Measurements from ENCODE around the gene TNC. TPM values are rescaled to one million over a fixed set of nuclear protein-coding genes. Genes with fewer than 3 reads are reported as not detected.
"Not testable (repeated sequence)": the region's sequence is repeated elsewhere in the genome, so short reads cannot be mapped to it uniquely, and the experiment has no call there.

Gene TNC
- total RNA-seq, 3 donors from 2014 or later (not counting 1 experiment from before 2014, with no cell fraction given), result not detected

DNA sequence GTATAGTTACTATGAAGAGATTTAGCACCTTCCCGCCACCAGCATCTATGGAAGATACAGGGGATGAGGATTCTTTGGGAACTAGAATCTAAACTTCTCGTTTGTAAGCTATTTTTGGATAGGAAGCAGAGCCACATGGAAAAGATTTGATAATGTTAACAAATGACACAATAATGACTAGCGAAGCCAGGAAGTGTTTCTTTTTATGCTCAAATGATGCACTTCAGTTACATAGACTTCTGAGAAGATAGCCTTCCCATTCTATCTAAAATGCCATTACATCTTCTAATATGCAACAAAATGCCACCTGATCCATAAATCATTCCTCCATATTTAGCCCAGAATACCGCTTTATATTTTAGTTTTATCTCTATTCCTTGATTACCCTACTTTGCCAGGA, 17.0 kb upstream of the TNC start:
- no peak overlapping the region for H3K27ac Mint-ChIP-seq
- TF ChIP-seq, protein P1, sequence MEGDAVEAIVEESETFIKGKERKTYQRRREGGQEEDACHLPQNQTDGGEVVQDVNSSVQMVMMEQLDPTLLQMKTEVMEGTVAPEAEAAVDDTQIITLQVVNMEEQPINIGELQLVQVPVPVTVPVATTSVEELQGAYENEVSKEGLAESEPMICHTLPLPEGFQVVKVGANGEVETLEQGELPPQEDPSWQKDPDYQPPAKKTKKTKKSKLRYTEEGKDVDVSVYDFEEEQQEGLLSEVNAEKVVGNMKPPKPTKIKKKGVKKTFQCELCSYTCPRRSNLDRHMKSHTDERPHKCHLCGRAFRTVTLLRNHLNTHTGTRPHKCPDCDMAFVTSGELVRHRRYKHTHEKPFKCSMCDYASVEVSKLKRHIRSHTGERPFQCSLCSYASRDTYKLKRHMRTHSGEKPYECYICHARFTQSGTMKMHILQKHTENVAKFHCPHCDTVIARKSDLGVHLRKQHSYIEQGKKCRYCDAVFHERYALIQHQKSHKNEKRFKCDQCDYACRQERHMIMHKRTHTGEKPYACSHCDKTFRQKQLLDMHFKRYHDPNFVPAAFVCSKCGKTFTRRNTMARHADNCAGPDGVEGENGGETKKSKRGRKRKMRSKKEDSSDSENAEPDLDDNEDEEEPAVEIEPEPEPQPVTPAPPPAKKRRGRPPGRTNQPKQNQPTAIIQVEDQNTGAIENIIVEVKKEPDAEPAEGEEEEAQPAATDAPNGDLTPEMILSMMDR (IDR thresholded peaks at IDR 0.05), result no peak
- WGBS (ENCODE audit: insufficient coverage), result 79% methylated on average over 4 of the region's 4 CpGs
- Histone ChIP-seq H3K27ac (ENCODE audit: low read length) (no peak overlapping the region), H3K36me3 (ENCODE audit: control insufficient read depth, insufficient read depth, low read length) (no peaks in the 10 kb centered on the region), H3K9me3 (ENCODE audit: control insufficient read depth, insufficient read depth, low read length) (no peaks in the 10 kb centered on the region), H3K27me3 (ENCODE audit: control insufficient read depth, insufficient read depth, low read length) (no peaks in the 10 kb centered on the region), H3K4me3 (ENCODE audit: low read length) (no peak overlapping the region), H3K4me1 (ENCODE audit: control insufficient read depth, insufficient read depth, low read length) (no peaks in the 10 kb centered on the region)
- peaks cover 8 to 15% of the 10 kb centered on the region in 2 donors for H3K27me3 Mint-ChIP-seq (ENCODE audit: low read depth in 2 of 2)
- no peak overlapping the region for H3K4me3 Mint-ChIP-seq
- no peak for DNase-seq
- intact Hi-C loops (cut with micrococcal nuclease), result no loop called here
- no peak for ATAC-seq
- no peaks in the 10 kb centered on the region for H3K4me1 Mint-ChIP-seq
- H3K9me3 Mint-ChIP-seq, result no peaks in the 10 kb centered on the region
- H3K36me3 Mint-ChIP-seq, result no peaks in the 10 kb centered on the region

- H3K27ac Mint-ChIP-seq, result no peak overlapping the region
- intact Hi-C loops (cut with micrococcal nuclease), result no loop called here
- no peak for ATAC-seq
- Histone ChIP-seq H3K4me1 (ENCODE audit: control insufficient read depth, insufficient read depth, low read length) (no peaks in the 10 kb centered on the region), H3K27ac (ENCODE audit: low read length) (no peak overlapping the region), H3K27me3 (ENCODE audit: control insufficient read depth, insufficient read depth, low read length) (no peaks in the 10 kb centered on the region), H3K9me3 (ENCODE audit: control insufficient read depth, insufficient read depth, low read length) (no peaks in the 10 kb centered on the region), H3K4me3 (ENCODE audit: low read length) (no peak overlapping the region), H3K36me3 (ENCODE audit: control insufficient read depth, insufficient read depth, low read length) (no peaks in the 10 kb centered on the region)
- TF ChIP-seq, protein P1 (IDR thresholded peaks at IDR 0.05), result no peak
- peaks cover 7 to 17% of the 10 kb centered on the region in 2 donors for H3K27me3 Mint-ChIP-seq (ENCODE audit: low read depth in 2 of 2)
- no peak for DNase-seq
- H3K9me3 Mint-ChIP-seq, result no peaks in the 10 kb centered on the region
- no peaks in the 10 kb centered on the region for H3K36me3 Mint-ChIP-seq
- 80% methylated on average over 2 of the region's 2 CpGs for WGBS (ENCODE audit: insufficient coverage)
- H3K4me1 Mint-ChIP-seq, result no peaks in the 10 kb centered on the region
- no peak overlapping the region for H3K4me3 Mint-ChIP-seq
These were observed 15.7 kb upstream of the TNC start for GRCh38 chr9:115133649-115134048.

DNA sequence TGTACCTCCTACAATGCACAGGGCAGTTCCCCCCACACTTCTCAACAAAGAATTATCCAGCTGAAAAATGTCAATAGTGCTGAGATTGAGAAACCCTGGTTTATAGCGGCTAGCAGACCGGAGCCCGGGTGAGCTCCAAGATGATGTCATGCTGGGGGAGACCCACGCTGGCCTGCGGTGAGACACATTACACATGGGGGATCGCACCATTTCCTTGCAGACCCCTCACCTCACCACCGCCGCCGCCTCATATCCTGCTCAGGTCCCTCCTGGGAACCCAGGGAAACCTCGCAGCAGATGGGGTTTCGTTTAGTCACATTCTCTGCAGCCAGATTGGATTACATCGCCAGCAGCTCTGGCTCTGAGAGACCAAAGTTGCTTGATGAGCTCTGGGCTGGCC, 14.7 kb upstream of the TNC start:
- intact Hi-C loops (cut with micrococcal nuclease), result no loop called here
- Mint-ChIP-seq H3K36me3 (no peaks in the 10 kb centered on the region), H3K27me3 (ENCODE audit: low read depth in 2 of 2) (peaks cover 9 to 23% of the 10 kb centered on the region in 2 donors), H3K27ac (no peak overlapping the region), H3K4me3 (no peak overlapping the region), H3K9me3 (peaks cover 0 to 2% of the 10 kb centered on the region in 2 donors), H3K4me1 (no peaks in the 10 kb centered on the region)
- DNase-seq, result no peak
- H3K4me3 ChIP-seq (ENCODE audit: low read length), result no peak overlapping the region
- H3K27me3 ChIP-seq (ENCODE audit: control insufficient read depth, insufficient read depth, low read length), result no peaks in the 10 kb centered on the region
- H3K36me3 ChIP-seq (ENCODE audit: control insufficient read depth, insufficient read depth, low read length), result no peaks in the 10 kb centered on the region
- 89% methylated on average over 12 of the region's 12 CpGs for WGBS (ENCODE audit: insufficient coverage)
- TF ChIP-seq, protein P1 (IDR thresholded peaks at IDR 0.05), result no peak
- no peaks in the 10 kb centered on the region for H3K9me3 ChIP-seq (ENCODE audit: control insufficient read depth, insufficient read depth, low read length)
- H3K4me1 ChIP-seq (ENCODE audit: control insufficient read depth, insufficient read depth, low read length), result no peaks in the 10 kb centered on the region
- no peak for ATAC-seq
- no peak overlapping the region for H3K27ac ChIP-seq (ENCODE audit: low read length)

DNA sequence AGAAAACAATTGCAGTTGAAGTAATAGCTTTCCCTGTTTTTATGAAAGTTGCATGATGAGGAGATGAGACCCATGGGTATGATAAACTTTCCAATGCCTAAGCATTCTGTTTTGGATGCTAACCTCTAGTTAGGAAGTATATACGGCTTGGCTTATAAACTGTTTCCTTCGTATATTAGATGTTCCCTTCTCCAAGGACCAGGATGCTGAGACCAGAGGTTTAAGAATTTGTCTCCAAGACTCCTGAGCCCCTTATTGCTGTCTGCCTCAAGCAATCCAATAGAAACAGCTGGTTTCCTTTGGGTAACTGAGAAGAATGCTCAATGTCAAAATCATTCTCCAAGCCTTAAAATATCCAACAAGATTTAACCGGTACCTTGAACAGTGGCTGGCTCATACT, 12.2 kb upstream of the TNC start:
- H3K27ac ChIP-seq (ENCODE audit: low read length), result no peak overlapping the region
- Mint-ChIP-seq H3K4me1 (no peaks in the 10 kb centered on the region), H3K4me3 (no peak overlapping the region), H3K27me3 (ENCODE audit: low read depth in 2 of 2) (peaks cover 13 to 45% of the 10 kb centered on the region in 2 donors), H3K27ac (no peak overlapping the region), H3K36me3 (no peaks in the 10 kb centered on the region), H3K9me3 (peaks cover 3 to 4% of the 10 kb centered on the region in 2 donors)
- H3K36me3 ChIP-seq (ENCODE audit: control insufficient read depth, insufficient read depth, low read length), result no peaks in the 10 kb centered on the region
- H3K4me1 ChIP-seq (ENCODE audit: control insufficient read depth, insufficient read depth, low read length), result no peaks in the 10 kb centered on the region
- 100% methylated on average over 2 of the region's 3 CpGs for WGBS (ENCODE audit: insufficient coverage)
- no peak overlapping the region for H3K4me3 ChIP-seq (ENCODE audit: low read length)
- no peaks in the 10 kb centered on the region for H3K27me3 ChIP-seq (ENCODE audit: control insufficient read depth, insufficient read depth, low read length)
- ATAC-seq (no peak), DNase-seq (no peak)
- intact Hi-C loops (cut with micrococcal nuclease), result no loop called here
- H3K9me3 ChIP-seq (ENCODE audit: control insufficient read depth, insufficient read depth, low read length), result no peaks in the 10 kb centered on the region
- TF ChIP-seq, protein P1 (IDR thresholded peaks at IDR 0.05), result no peak

DNA sequence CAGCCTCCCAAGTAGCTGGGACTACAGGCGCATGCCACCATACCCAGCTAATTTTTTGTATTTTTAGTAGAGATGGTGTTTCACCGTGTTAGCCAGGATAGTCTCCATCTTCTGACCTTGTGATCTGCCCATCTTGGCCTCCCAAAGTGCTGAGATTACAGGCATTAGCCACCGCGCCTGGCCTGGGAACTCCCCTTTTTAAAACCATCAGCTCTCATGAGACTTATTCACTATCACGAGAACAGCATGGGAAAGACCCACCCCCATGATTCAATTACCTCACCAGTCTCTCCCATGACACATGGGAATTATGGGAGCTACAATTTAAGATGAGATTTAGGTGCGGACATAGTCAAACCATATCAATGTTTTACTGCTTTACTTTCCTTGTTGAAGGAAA, 10.8 kb upstream of the TNC start:
- 90% methylated on average over 3 of the region's 6 CpGs for WGBS (ENCODE audit: insufficient coverage)
- ATAC-seq; H3K27me3 ChIP-seq (ENCODE audit: control insufficient read depth, insufficient read depth, low read length); H3K4me1 ChIP-seq (ENCODE audit: control insufficient read depth, insufficient read depth, low read length); H3K9me3 ChIP-seq (ENCODE audit: control insufficient read depth, insufficient read depth, low read length); H3K4me3 Mint-ChIP-seq; H3K27ac ChIP-seq (ENCODE audit: low read length); H3K36me3 ChIP-seq (ENCODE audit: control insufficient read depth, insufficient read depth, low read length); H3K36me3 Mint-ChIP-seq; H3K4me1 Mint-ChIP-seq; H3K9me3 Mint-ChIP-seq; intact Hi-C loops (cut with micrococcal nuclease); DNase-seq; H3K4me3 ChIP-seq (ENCODE audit: low read length); H3K27ac Mint-ChIP-seq: not testable (repeated sequence)
- H3K27me3 Mint-ChIP-seq (ENCODE audit: low read depth in 2 of 2), result peaks cover 14 to 43% of the 10 kb centered on the region in 2 donors
